HepG2 (cell line): ENCODE measurements around the gene NAGS. TPM values are rescaled to one million over a fixed set of nuclear protein-coding genes. Genes with fewer than 3 reads are reported as not detected.

Experiments
- ADNP ChIP-seq: sonication (generic); formaldehyde crosslinking; IDR thresholded peaks from 2 replicates; pipeline ENCODE4 v1.4.0; 2020; ENCODE audit warnings: missing genetic modification reagents
- ATAD3A ChIP-seq: sonication (generic); formaldehyde crosslinking; IDR thresholded peaks from 2 replicates; pipeline ENCODE4 v1.4.0; 2020; ENCODE audit warnings: missing genetic modification reagents
- KAT8 ChIP-seq: IDR thresholded peaks from 2 replicates; pipeline ENCODE4 v1.6.1; 2016; ENCODE audit warnings: missing genetic modification reagents, missing compliant biosample characterization
- KLF16 ChIP-seq, 2 experiments: sonication (generic) in 1 of 2; formaldehyde crosslinking in 1 of 2; IDR thresholded peaks; 2 replicates each; pipeline versions ENCODE4 v1.6.1 to v1.8.0; 2016 to 2023; ENCODE audit warnings: missing genetic modification reagents in 2 of 2, missing compliant biosample characterization in 1 of 2
- MYNN ChIP-seq: sonication (generic); formaldehyde crosslinking; IDR thresholded peaks from 2 replicates; pipeline ENCODE4 v1.4.0; 2020; ENCODE audit warnings: mild to moderate bottlenecking, low read depth, missing genetic modification reagents
- NBN ChIP-seq: fragments of 450-650 bp; conservative IDR thresholded peaks from 2 replicates; pipeline ENCODE4 v1.6.1; 2017
- RAD51 ChIP-seq: fragments of 450-650 bp; IDR thresholded peaks from 2 replicates; pipeline ENCODE4 v1.6.1; 2016; ENCODE audit warnings: borderline replicate concordance
- RARA ChIP-seq: IDR thresholded peaks from 2 replicates; pipeline ENCODE4 v1.6.1; 2016; ENCODE audit warnings: missing genetic modification reagents, missing compliant biosample characterization
- TBX3 ChIP-seq: fragments of 450-650 bp; IDR thresholded peaks from 2 replicates; pipeline ENCODE4 v1.6.1; 2017; ENCODE audit warnings: antibody characterized with exemption, mild to moderate bottlenecking, inconsistent platforms, borderline replicate concordance
- TFE3 ChIP-seq: IDR thresholded peaks from 2 replicates; pipeline ENCODE4 v1.6.1; 2016
- THAP9 ChIP-seq: sonication (generic); formaldehyde crosslinking; IDR thresholded peaks from 2 replicates; pipeline ENCODE4; 2020; ENCODE audit warnings: missing genetic modification reagents, mild to moderate bottlenecking, borderline replicate concordance
- ZNF121 ChIP-seq: sonication (generic); formaldehyde crosslinking; IDR thresholded peaks from 2 replicates; pipeline ENCODE4 v1.5.0; 2020; ENCODE audit warnings: mild to moderate bottlenecking, missing genetic modification reagents
- ZNF18 ChIP-seq: sonication (generic); formaldehyde crosslinking; IDR thresholded peaks from 2 replicates; pipeline ENCODE4 v1.8.0; 2022; ENCODE audit warnings: mild to moderate bottlenecking, missing genetic modification reagents; ENCODE audit not compliant: insufficient replicate concordance
- ZNF335 ChIP-seq: sonication (generic); formaldehyde crosslinking; IDR thresholded peaks from 2 replicates; pipeline ENCODE4 v1.4.0; 2020; ENCODE audit warnings: missing genetic modification reagents
- ZNF749 ChIP-seq: sonication (generic); formaldehyde crosslinking; IDR thresholded peaks from 2 replicates; pipeline ENCODE4 v1.8.0; 2022; ENCODE audit warnings: mild to moderate bottlenecking, missing genetic modification reagents, moderate library complexity, borderline replicate concordance
- polyA plus RNA-seq, 8 experiments: library from polyadenylated mRNA; depleted of rRNA in 3 of 8; stranded (reverse) in 7 of 8; unstranded in 1 of 8; fragments of >200 nt; fragmentation: Illumina TruSeq in 4 of 8; extraction: Trizol in 4 of 8; gene quantifications; 2 replicates each; pipeline versions ENCODE4 v1.2.1 to v1.2.3, GENCODE V29; 2011 to 2016; ENCODE audit warnings: low read depth in 4 of 8, missing spikeins in 1 of 8, mixed read lengths in 1 of 8; ENCODE audit not compliant: insufficient read depth in 1 of 8
- total RNA-seq, 5 experiments: library from RNA; depleted of rRNA; stranded (reverse); fragments of >200 nt; fragmentation: Illumina TruSeq; extraction: Trizol; gene quantifications; 2 replicates each; pipeline ENCODE4 v1.2.3, GENCODE V29; 2016; ENCODE audit warnings: low read depth in 1 of 5
- TF ChIP-seq, protein P1 (sequence below): sonication (generic); formaldehyde crosslinking; IDR thresholded peaks from 2 replicates; pipeline ENCODE4 v1.4.0; 2020; ENCODE audit warnings: missing genetic modification reagents, borderline replicate concordance
- TF ChIP-seq, protein P2 (sequence below): sonication (generic); formaldehyde crosslinking; IDR thresholded peaks from 2 replicates; pipeline ENCODE4 v1.9.0; 2021; ENCODE audit warnings: missing genetic modification reagents, mild to moderate bottlenecking, borderline replicate concordance
- TF ChIP-seq, protein P3 (sequence below): sonication (generic); formaldehyde crosslinking; IDR thresholded peaks from 2 replicates; pipeline ENCODE4 v1.4.0; 2020; ENCODE audit warnings: low read depth, mild to moderate bottlenecking, missing genetic modification reagents

The NAGS gene
- total and polyA plus RNA-seq, 2 of the 13 experiments (the other 11 are each of a cell fraction or from before 2014, with no cell fraction given) = 4.3 to 5.1 TPM

DNA sequence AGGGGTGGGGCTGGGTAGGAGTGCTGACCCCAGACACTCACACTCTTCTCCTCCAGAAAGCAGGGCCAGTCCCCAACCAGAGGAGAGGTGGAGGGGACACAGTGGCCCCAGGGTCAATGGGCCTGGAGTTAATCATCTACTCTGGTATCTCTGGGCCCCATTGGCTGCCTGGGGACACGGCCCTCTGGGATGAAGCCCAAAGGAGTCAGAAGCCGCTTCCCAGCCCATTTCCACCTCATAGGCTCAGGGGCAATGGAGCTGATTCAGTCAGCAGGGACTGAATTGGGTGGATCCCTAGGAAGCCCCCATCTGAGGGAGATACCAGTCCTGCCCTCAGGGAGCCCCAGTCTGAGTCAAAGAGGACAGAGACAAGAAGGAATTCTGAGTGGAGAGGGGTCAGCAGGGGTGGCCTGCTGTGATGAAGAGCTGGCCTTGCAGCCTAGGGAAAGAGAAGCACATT lies 2.9 kb upstream of the NAGS start (continued):
- peak; percentile 85 for TF ChIP-seq RARA (CRISPR knock-in tag)
- no peak for TF ChIP-seq ATAD3A (CRISPR knock-in tag)
- peak; percentile 21; the same call in 1 of the 2 replicates for TF ChIP-seq ZNF749 (CRISPR knock-in tag)
- no peak for TF ChIP-seq NBN
- TF ChIP-seq MYNN = 0 out of 2 replicates have a peak, but pooled peaks have one; percentile 40
- TF ChIP-seq KAT8 (CRISPR knock-in tag) = peak; percentile 55; the same call in 1 of the 2 replicates
- TF ChIP-seq THAP9 (CRISPR knock-in tag) = peak; percentile 17
- peak; percentile 15; the same call in 1 of the 2 replicates for TF ChIP-seq ZNF121
- TF ChIP-seq ZNF18 (CRISPR knock-in tag) = no peak
- TF ChIP-seq, protein P1, sequence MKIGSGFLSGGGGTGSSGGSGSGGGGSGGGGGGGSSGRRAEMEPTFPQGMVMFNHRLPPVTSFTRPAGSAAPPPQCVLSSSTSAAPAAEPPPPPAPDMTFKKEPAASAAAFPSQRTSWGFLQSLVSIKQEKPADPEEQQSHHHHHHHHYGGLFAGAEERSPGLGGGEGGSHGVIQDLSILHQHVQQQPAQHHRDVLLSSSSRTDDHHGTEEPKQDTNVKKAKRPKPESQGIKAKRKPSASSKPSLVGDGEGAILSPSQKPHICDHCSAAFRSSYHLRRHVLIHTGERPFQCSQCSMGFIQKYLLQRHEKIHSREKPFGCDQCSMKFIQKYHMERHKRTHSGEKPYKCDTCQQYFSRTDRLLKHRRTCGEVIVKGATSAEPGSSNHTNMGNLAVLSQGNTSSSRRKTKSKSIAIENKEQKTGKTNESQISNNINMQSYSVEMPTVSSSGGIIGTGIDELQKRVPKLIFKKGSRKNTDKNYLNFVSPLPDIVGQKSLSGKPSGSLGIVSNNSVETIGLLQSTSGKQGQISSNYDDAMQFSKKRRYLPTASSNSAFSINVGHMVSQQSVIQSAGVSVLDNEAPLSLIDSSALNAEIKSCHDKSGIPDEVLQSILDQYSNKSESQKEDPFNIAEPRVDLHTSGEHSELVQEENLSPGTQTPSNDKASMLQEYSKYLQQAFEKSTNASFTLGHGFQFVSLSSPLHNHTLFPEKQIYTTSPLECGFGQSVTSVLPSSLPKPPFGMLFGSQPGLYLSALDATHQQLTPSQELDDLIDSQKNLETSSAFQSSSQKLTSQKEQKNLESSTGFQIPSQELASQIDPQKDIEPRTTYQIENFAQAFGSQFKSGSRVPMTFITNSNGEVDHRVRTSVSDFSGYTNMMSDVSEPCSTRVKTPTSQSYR (CRISPR knock-in tag) = peak; percentile 22; the same call in 1 of the 2 replicates
- TF ChIP-seq, protein P2, sequence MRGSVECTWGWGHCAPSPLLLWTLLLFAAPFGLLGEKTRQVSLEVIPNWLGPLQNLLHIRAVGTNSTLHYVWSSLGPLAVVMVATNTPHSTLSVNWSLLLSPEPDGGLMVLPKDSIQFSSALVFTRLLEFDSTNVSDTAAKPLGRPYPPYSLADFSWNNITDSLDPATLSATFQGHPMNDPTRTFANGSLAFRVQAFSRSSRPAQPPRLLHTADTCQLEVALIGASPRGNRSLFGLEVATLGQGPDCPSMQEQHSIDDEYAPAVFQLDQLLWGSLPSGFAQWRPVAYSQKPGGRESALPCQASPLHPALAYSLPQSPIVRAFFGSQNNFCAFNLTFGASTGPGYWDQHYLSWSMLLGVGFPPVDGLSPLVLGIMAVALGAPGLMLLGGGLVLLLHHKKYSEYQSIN (CRISPR knock-in tag) = no peak
- TF ChIP-seq, protein P3, sequence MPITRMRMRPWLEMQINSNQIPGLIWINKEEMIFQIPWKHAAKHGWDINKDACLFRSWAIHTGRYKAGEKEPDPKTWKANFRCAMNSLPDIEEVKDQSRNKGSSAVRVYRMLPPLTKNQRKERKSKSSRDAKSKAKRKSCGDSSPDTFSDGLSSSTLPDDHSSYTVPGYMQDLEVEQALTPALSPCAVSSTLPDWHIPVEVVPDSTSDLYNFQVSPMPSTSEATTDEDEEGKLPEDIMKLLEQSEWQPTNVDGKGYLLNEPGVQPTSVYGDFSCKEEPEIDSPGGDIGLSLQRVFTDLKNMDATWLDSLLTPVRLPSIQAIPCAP (CRISPR knock-in tag) = no peak
- TF ChIP-seq TFE3 (CRISPR knock-in tag) = peak; percentile 55
- peak; percentile 44; the same call in 1 of the 2 replicates for TF ChIP-seq ZNF335 (CRISPR knock-in tag)
- TF ChIP-seq TBX3 = no peak
- TF ChIP-seq RAD51 = no peak
- no peak for TF ChIP-seq ADNP
- TF ChIP-seq KLF16 (CRISPR knock-in tag; IDR thresholded peaks at IDR 0.05) = peak in 1 of 2 experiments; percentile 93; a peak in 2 of 4 replicates
